Activated B cell treated with CpG ODN at 0.5 μM for 24 hours (primary cell): ENCODE measurements around the gene NCAPH2. TPM values are rescaled to one million over a fixed set of nuclear protein-coding genes. Genes with fewer than 3 reads are reported as not detected.

Source experiments
- ATAC-seq: fragments of 200-7000 bp; cut with Tn5 transposase; one replicate; pipeline ENCODE4 v1.10.0; 2021; ENCODE audit warnings: low read depth, mild to moderate bottlenecking, moderate library complexity
- CTCF ChIA-PET: fragments of 350-600 bp; sonication (Branson Sonifier 250); formaldehyde crosslinking; loops from one replicate; lab custom pipeline; 2021; ENCODE audit warnings: antibody characterized with exemption; lab: Charles Lee
- POLR2A ChIA-PET: fragments of 350-600 bp; sonication (Branson Sonifier 250); formaldehyde crosslinking; loops from one replicate; lab custom pipeline; 2021; ENCODE audit warnings: antibody characterized with exemption; lab: Charles Lee
- DNase-seq: peaks from one replicate; pipeline ENCODE4 v3.0.0; 2022
- H3K27ac Mint-ChIP-seq: one replicate; pipeline ENCODE4 v1.8.0; 2020; ENCODE audit warnings: mixed read lengths
- H3K27me3 Mint-ChIP-seq: one replicate; pipeline ENCODE4 v1.8.0; 2021; ENCODE audit warnings: mixed read lengths
- H3K36me3 Mint-ChIP-seq: one replicate; pipeline ENCODE4 v1.8.0; 2021; ENCODE audit warnings: low read depth, mixed read lengths
- H3K4me1 Mint-ChIP-seq: one replicate; pipeline ENCODE4 v1.8.0; 2021; ENCODE audit warnings: mixed read lengths
- H3K4me3 Mint-ChIP-seq: one replicate; pipeline ENCODE4 v1.8.0; 2020; ENCODE audit warnings: mild to moderate bottlenecking, mixed read lengths
- H3K9me3 Mint-ChIP-seq: one replicate; pipeline ENCODE4 v1.8.0; 2020; ENCODE audit warnings: mixed read lengths
- intact Hi-C: fragments of 100-400 bp; cut with micrococcal nuclease; formaldehyde crosslinking; loops from one replicate; pipeline ENCODE4 v1.15.1; 2024
- total RNA-seq: library from RNA; stranded (reverse); gene quantifications from 2 replicates; pipeline ENCODE4 v1.2.3, GENCODE V29; 2022
- TF ChIP-seq, protein P1 (sequence below): fragments of 200-600 bp; IDR thresholded peaks from one replicate; pipeline ENCODE4 v1.8.0; 2022; ENCODE audit warnings: antibody characterized with exemption, mild to moderate bottlenecking

NCAPH2 gene
- total RNA-seq, 1 donor from 2014 or later, result 68.2 TPM

- no peaks in the 10 kb centered on the region for H3K27me3 Mint-ChIP-seq
- CTCF ChIA-PET, result interaction anchor here (1.6 kb wide), 1 partner anchor 39 kb away, joined by 3 read pairs; the partner anchor contains the start of gene SYCE3
- intact Hi-C loops, result no loop called here
These were observed 15.4 kb downstream of the NCAPH2 start for GRCh38 chr22:50523458-50523805.

GRCh38 chr22:50523806-50524675, 16.0 kb downstream of the NCAPH2 start:
- DNase-seq, result no peak
- TF ChIP-seq, protein P1, sequence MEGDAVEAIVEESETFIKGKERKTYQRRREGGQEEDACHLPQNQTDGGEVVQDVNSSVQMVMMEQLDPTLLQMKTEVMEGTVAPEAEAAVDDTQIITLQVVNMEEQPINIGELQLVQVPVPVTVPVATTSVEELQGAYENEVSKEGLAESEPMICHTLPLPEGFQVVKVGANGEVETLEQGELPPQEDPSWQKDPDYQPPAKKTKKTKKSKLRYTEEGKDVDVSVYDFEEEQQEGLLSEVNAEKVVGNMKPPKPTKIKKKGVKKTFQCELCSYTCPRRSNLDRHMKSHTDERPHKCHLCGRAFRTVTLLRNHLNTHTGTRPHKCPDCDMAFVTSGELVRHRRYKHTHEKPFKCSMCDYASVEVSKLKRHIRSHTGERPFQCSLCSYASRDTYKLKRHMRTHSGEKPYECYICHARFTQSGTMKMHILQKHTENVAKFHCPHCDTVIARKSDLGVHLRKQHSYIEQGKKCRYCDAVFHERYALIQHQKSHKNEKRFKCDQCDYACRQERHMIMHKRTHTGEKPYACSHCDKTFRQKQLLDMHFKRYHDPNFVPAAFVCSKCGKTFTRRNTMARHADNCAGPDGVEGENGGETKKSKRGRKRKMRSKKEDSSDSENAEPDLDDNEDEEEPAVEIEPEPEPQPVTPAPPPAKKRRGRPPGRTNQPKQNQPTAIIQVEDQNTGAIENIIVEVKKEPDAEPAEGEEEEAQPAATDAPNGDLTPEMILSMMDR, result no peak
- Mint-ChIP-seq H3K4me1 (peaks cover 32% of the 10 kb centered on the region), H3K27me3 (no peaks in the 10 kb centered on the region), H3K27ac (peak overlapping the region; percentile 75), H3K4me3 (peak overlapping the region; percentile 81), H3K36me3 (peaks cover 45% of the 10 kb centered on the region), H3K9me3 (no peaks in the 10 kb centered on the region)
- ChIA-PET CTCF (interaction anchor here (1.6 to 2.1 kb wide), 2 partner anchors 16 to 39 kb away, joined by 3 to 36 read pairs; partner anchors contain the start of genes LMF2, NCAPH2 and SYCE3), POLR2A (interaction anchor here (0.5 to 13.6 kb wide), 14 partner anchors 9 to 337 kb away, joined by 3 to 946 read pairs (median 28); partner anchors contain the start of genes CHKB, KLHDC7B, LMF2 and NCAPH2)
- intact Hi-C loops, result no loop called here
- no peak for ATAC-seq

More at GRCh38 chr22:50523458-50523805, 15.4 kb downstream of the NCAPH2 start:
- TF ChIP-seq, protein P1, result no peak
- no peak for DNase-seq
- no peak for ATAC-seq
- H3K36me3 Mint-ChIP-seq, result peaks cover 47% of the 10 kb centered on the region
- no peak overlapping the region for H3K27ac Mint-ChIP-seq
- POLR2A ChIA-PET, result interaction anchor here (0.5 to 13.6 kb wide), 7 partner anchors 9 to 97 kb away, joined by 4 to 946 read pairs (median 94); partner anchors contain the start of genes KLHDC7B, LMF2, NCAPH2 and SYCE3
- H3K9me3 Mint-ChIP-seq, result no peaks in the 10 kb centered on the region
- peaks cover 26% of the 10 kb centered on the region for H3K4me1 Mint-ChIP-seq
- no peak overlapping the region for H3K4me3 Mint-ChIP-seq

- Mint-ChIP-seq H3K9me3 (no peaks in the 10 kb centered on the region), H3K36me3 (peaks cover 41% of the 10 kb centered on the region), H3K27ac (peak overlapping the region; percentile 75), H3K4me1 (peaks cover 33% of the 10 kb centered on the region), H3K27me3 (no peaks in the 10 kb centered on the region), H3K4me3 (peak overlapping the region; percentile 81)
- DNase-seq, result no peak
- ChIA-PET POLR2A (interaction anchor here (1.0 to 13.6 kb wide), 16 partner anchors 10 to 337 kb away, joined by 3 to 946 read pairs (median 16); partner anchors contain the start of genes CHKB, KLHDC7B, LMF2 and NCAPH2), CTCF (interaction anchor here (1.2 to 2.1 kb wide), 9 partner anchors 16 to 283 kb away, joined by 4 to 40 read pairs (median 13); partner anchors contain the start of genes HDAC10, LMF2, NCAPH2 and SYCE3)
- TF ChIP-seq, protein P1, result no peak
- no peak for ATAC-seq
- intact Hi-C loops, result loop anchor here (1.0 to 5.0 kb wide), 7 partner anchors 16 to 597 kb away; partner anchors contain the start of genes CHKB, NCAPH2, SBF1 and TUBGCP6
These were observed 16.7 kb downstream of the NCAPH2 start for GRCh38 chr22:50524676-50525103.

- H3K4me3 Mint-ChIP-seq, result peak within 1 kb of the TSS; percentile 84
These were observed 17.3 kb downstream of the NCAPH2 start, which contains the start of gene SCO2 for GRCh38 chr22:50525104-50525857. SCO2 (minus strand) TSS chr22:50525598; CDS start chr22:50524411, 1,187 bp downstream.

More at GRCh38 chr22:50525104-50525857, 17.3 kb downstream of the NCAPH2 start, which contains the start of gene SCO2:
- ATAC-seq, result peak; percentile 52
- H3K36me3 Mint-ChIP-seq, result peaks cover 38% of the 10 kb centered on the region
- TF ChIP-seq, protein P1, result no peak
- CTCF ChIA-PET, result interaction anchor here (0.7 to 2.1 kb wide), 36 partner anchors 9 to 600 kb away, joined by 3 to 46 read pairs (median 6); partner anchors contain the start of genes CHKB, CPT1B, HDAC10 and KLHDC7B
- peak within 1 kb of the TSS; percentile 90 for H3K27ac Mint-ChIP-seq
- H3K27me3 Mint-ChIP-seq, result no peaks in the 10 kb centered on the region
- POLR2A ChIA-PET, result interaction anchor here (0.6 to 13.6 kb wide), 38 partner anchors 9 to 600 kb away, joined by 3 to 946 read pairs (median 5); partner anchors contain the start of genes ADM2, ARSA, CHKB and HDAC10
- peaks cover 33% of the 10 kb centered on the region for H3K4me1 Mint-ChIP-seq
- intact Hi-C loops, result loop anchor here (1.0 to 5.0 kb wide), 7 partner anchors 17 to 598 kb away; partner anchors contain the start of genes CHKB, NCAPH2, SBF1 and TUBGCP6
- no peaks in the 10 kb centered on the region for H3K9me3 Mint-ChIP-seq
- DNase-seq, result peak; percentile 97
